Upper lobe of left lung (tissue), 6 donors: Measurements from ENCODE around the gene DNAJC4. TPM values are rescaled to one million over a fixed set of nuclear protein-coding genes. Genes with fewer than 3 reads are reported as not detected.

Experiments
- ATAC-seq, 2 donors: fragments of 200-7000 bp; cut with Tn5 transposase; one replicate each; pipeline ENCODE4 v1.9.1; 2022; ENCODE audit warnings: mild to moderate bottlenecking in 2 of 2, moderate library complexity in 2 of 2; ENCODE audit not compliant: low FRiP score in 2 of 2
- DNase-seq, 2 donors: peaks; one replicate each; pipeline ENCODE4 v3.0.0-alpha.2; 2019 to 2020
- H3K27ac ChIP-seq, 4 donors: fragments of 200-600 bp; sonication (generic); one replicate each; pipeline ENCODE4 v1.5.1; 2016 to 2019
- H3K27me3 ChIP-seq, 4 donors: fragments of 200-600 bp; sonication (generic); one replicate each; pipeline ENCODE4 v1.5.1; 2017 to 2019
- H3K36me3 ChIP-seq, 4 donors: fragments of 200-600 bp; sonication (generic); one replicate each; pipeline ENCODE4 v1.5.1; 2016 to 2019
- H3K4me1 ChIP-seq, 4 donors: fragments of 200-600 bp; sonication (generic); one replicate each; pipeline ENCODE4 v1.5.1; 2018 to 2019
- H3K4me3 ChIP-seq, 4 donors: fragments of 200-600 bp; sonication (generic); one replicate each; pipeline ENCODE4 v1.5.1; 2017 to 2019; ENCODE audit warnings: mild to moderate bottlenecking in 2 of 4, moderate library complexity in 1 of 4
- H3K9me3 ChIP-seq, 4 donors: fragments of 200-600 bp; sonication (generic); one replicate each; pipeline ENCODE4 v1.5.1; 2018 to 2019
- CTCF ChIP-seq, 6 experiments: fragments of 450-650 bp in 4 of 6; fragments of 200-600 bp in 2 of 6; sonication (generic) in 2 of 6; IDR thresholded peaks; one replicate each; pipeline ENCODE4 v1.5.1; 2016 to 2019; ENCODE audit warnings: antibody characterized with exemption in 6 of 6
- EP300 ChIP-seq, 4 donors: sonication (generic); formaldehyde crosslinking; IDR thresholded peaks; one replicate each; pipeline ENCODE4 v1.5.1; 2017; ENCODE audit warnings: antibody characterized with exemption in 4 of 4, control low read depth in 2 of 4
- POLR2A ChIP-seq, 4 donors: fragments of 450-650 bp; IDR thresholded peaks; one replicate each; pipeline ENCODE4 v1.5.1; 2016 to 2017; ENCODE audit warnings: antibody characterized with exemption in 4 of 4, mild to moderate bottlenecking in 2 of 4
- POLR2AphosphoS5 ChIP-seq, 2 donors: sonication (generic); formaldehyde crosslinking; IDR thresholded peaks; one replicate each; pipeline ENCODE4 v1.5.1; 2017; ENCODE audit warnings: antibody characterized with exemption in 2 of 2
- WGBS, 2 donors: methylation state at CpG; one replicate each; pipeline ENCODE4 v1.1.5; 2017 to 2018; 5-methylcytosine and 5-hydroxymethylcytosine counted together
- total RNA-seq, 6 donors: library from RNA; depleted of rRNA in 4 of 6; stranded (reverse); fragments of >200 nt in 4 of 6; gene quantifications; one replicate each; pipeline versions ENCODE4 v1.1.0 to v1.2.1, GENCODE V29; 2016 to 2021
- donor health status: DM: no; HTN: no; CAD: no; lungs with moderate emphysema.
- donor health status: DM: no; HTN: yes; CAD: no; lungs with severe emphysema.

The DNAJC4 gene
- total RNA-seq, 6 donors from 2014 or later, result 25.0 to 52.0 (median 39.2) TPM

GRCh38 chr11:64208086-64208795 lies 22.1 kb upstream of the DNAJC4 start:
- DNase-seq (peak in 1 of 2 donors; percentile 82), ATAC-seq (no peak)
- Histone ChIP-seq H3K9me3 (no peaks in the 10 kb centered on the region), H3K4me3 (peak overlapping the region in 3 of 4 donors; percentile 47 to 62 (median 54)), H3K27me3 (no peaks in the 10 kb centered on the region), H3K4me1 (peaks cover 24 to 47% (median 36%) of the 10 kb centered on the region in 4 donors), H3K27ac (peak overlapping the region; percentile 86 to 94 (median 90)), H3K36me3 (peaks cover 4 to 38% (median 29%) of the 10 kb centered on the region in 4 donors)
- no peak for TF ChIP-seq CTCF (IDR thresholded peaks at IDR 0.05)
- TF ChIP-seq POLR2AphosphoS5 (IDR thresholded peaks at IDR 0.05), result no peak
- TF ChIP-seq EP300 (IDR thresholded peaks at IDR 0.05), result no peak
- TF ChIP-seq POLR2A (IDR thresholded peaks at IDR 0.05), result no peak
- 74 to 80% methylated on average over 4 to 23 of the region's 23 CpGs for WGBS, 2 donors

GRCh38 chr11:64208796-64209562 lies 21.4 kb upstream of the DNAJC4 start:
- peak overlapping the region; percentile 86 to 94 (median 90) for H3K27ac ChIP-seq

GRCh38 chr11:64209563-64209843 lies 20.8 kb upstream of the DNAJC4 start:
- WGBS, 2 donors, result 88 to 91% methylated on average over 7 to 8 of the region's 8 CpGs
- ATAC-seq (no peak), DNase-seq (no peak)
- Histone ChIP-seq H3K36me3 (peaks cover 0 to 27% (median 18%) of the 10 kb centered on the region in 4 donors), H3K27ac (peak overlapping the region in 1 of 4 donors; percentile 86), H3K4me1 (peaks cover 20 to 41% (median 32%) of the 10 kb centered on the region in 4 donors), H3K9me3 (no peaks in the 10 kb centered on the region), H3K4me3 (no peak overlapping the region), H3K27me3 (no peaks in the 10 kb centered on the region)
- no peak for TF ChIP-seq CTCF (IDR thresholded peaks at IDR 0.05)
- TF ChIP-seq POLR2AphosphoS5 (IDR thresholded peaks at IDR 0.05), result no peak
- TF ChIP-seq EP300 (IDR thresholded peaks at IDR 0.05), result no peak
- TF ChIP-seq POLR2A (IDR thresholded peaks at IDR 0.05), result no peak

More at GRCh38 chr11:64208796-64209562, 21.4 kb upstream of the DNAJC4 start:
- WGBS, 2 donors, result 84 to 86% methylated on average over 16 to 18 of the region's 18 CpGs
- TF ChIP-seq POLR2A (IDR thresholded peaks at IDR 0.05) (no peak), EP300 (IDR thresholded peaks at IDR 0.05) (no peak), POLR2AphosphoS5 (IDR thresholded peaks at IDR 0.05) (no peak), CTCF (IDR thresholded peaks at IDR 0.05) (no peak)
- peak in 1 of 2 donors; percentile 59 for DNase-seq
- Histone ChIP-seq H3K27me3 (no peaks in the 10 kb centered on the region), H3K4me3 (peak overlapping the region in 1 of 4 donors; percentile 62), H3K36me3 (peaks cover 0 to 31% (median 22%) of the 10 kb centered on the region in 4 donors), H3K9me3 (no peaks in the 10 kb centered on the region), H3K4me1 (peaks cover 24 to 46% (median 36%) of the 10 kb centered on the region in 4 donors)
- ATAC-seq, result no peak

- H3K9me3 ChIP-seq, result no peaks in the 10 kb centered on the region
- H3K4me1 ChIP-seq, result peaks cover 14 to 31% (median 24%) of the 10 kb centered on the region in 4 donors
- TF ChIP-seq CTCF (IDR thresholded peaks at IDR 0.05), result no peak
- TF ChIP-seq POLR2A (IDR thresholded peaks at IDR 0.05), result no peak
- TF ChIP-seq POLR2AphosphoS5 (IDR thresholded peaks at IDR 0.05), result no peak
- no peak for ATAC-seq
- peaks cover 0 to 29% (median 18%) of the 10 kb centered on the region in 4 donors for H3K36me3 ChIP-seq
- DNase-seq, result peak in 1 of 2 donors; percentile 71
- H3K4me3 ChIP-seq, result no peak overlapping the region
- H3K27ac ChIP-seq, result no peak overlapping the region
- no peaks in the 10 kb centered on the region for H3K27me3 ChIP-seq
- 91 to 94% methylated on average over 19 to 24 of the region's 24 CpGs for WGBS, 2 donors
These were observed 19.9 kb upstream of the DNAJC4 start for GRCh38 chr11:64210301-64211020.
